IMR-90 (cell line): ENCODE data around the gene PLXNC1.

Source experiments
- MAFK ChIP-seq: IDR thresholded peaks from 2 replicates; pipeline ENCODE4 v1.6.1; 2012; ENCODE audit warnings: low read depth, low read length, improper control_type of control experiment
- TF ChIP-seq, protein P1 (sequence below): conservative IDR thresholded peaks from 2 replicates; pipeline ENCODE4 v1.5.1; 2012; ENCODE audit warnings: mild to moderate bottlenecking, low read depth, low read length, improper control_type of control experiment

DNA sequence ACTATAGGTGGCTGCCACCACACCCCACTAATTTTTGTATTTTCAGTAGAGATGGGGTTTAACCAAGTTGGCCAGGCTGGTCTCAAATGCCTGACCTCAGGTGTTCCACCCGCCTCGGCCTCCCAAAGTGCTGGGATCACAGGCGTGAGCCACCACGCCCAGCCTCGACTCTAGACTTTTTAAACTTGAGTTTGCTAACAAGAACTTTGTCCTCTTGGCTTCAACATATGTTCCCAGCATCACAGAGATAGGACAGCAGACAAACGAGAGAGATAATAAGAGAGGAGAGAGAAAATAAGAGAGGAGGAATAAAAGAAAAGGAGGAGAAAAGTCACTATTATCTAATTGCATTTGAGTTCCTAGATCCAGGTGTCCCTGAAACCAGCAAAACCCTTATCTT is 192.2 kb downstream of the PLXNC1 start:
- TF ChIP-seq, protein P1, sequence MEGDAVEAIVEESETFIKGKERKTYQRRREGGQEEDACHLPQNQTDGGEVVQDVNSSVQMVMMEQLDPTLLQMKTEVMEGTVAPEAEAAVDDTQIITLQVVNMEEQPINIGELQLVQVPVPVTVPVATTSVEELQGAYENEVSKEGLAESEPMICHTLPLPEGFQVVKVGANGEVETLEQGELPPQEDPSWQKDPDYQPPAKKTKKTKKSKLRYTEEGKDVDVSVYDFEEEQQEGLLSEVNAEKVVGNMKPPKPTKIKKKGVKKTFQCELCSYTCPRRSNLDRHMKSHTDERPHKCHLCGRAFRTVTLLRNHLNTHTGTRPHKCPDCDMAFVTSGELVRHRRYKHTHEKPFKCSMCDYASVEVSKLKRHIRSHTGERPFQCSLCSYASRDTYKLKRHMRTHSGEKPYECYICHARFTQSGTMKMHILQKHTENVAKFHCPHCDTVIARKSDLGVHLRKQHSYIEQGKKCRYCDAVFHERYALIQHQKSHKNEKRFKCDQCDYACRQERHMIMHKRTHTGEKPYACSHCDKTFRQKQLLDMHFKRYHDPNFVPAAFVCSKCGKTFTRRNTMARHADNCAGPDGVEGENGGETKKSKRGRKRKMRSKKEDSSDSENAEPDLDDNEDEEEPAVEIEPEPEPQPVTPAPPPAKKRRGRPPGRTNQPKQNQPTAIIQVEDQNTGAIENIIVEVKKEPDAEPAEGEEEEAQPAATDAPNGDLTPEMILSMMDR, result no peak
- TF ChIP-seq MAFK, result no peak
